HG02852 (cell line): ENCODE data around the gene GALNT18.

ENCODE experiments used
- ATAC-seq: cut with Tn5 transposase; IDR thresholded peaks from one replicate; pipeline ENCODE4 v1.9.1; 2021; ENCODE audit warnings: mild to moderate bottlenecking, moderate library complexity; ENCODE audit not compliant: unreplicated experiment

GALNT18 gene

DNA sequence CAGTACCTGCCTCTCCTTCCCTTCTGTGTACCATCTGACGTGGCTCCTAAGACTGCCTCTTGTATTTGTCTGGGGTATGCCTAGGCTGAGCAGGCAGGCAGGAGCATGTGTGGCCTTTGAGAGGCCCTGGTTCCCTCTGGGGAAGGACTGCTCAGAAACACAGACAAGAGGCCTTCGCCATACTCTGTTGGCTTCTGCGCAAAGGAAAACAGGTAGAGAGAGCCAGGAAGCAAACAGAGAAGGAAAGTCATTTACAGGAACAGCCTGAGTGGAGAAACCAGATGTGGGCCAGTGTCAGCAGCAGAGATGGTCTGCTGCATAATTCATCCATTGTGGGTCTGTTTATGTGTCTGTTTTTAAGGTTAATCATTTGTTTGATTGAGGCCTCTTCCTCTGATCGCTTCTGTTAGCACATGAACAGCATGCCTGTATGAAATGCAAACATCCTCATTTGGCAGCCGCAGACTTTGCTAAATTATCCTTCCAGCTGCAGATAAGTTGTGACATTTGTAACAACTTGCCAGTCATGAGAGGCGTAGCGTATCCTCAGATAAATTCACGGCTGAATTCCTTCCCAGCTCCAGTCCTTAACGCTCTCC is 119.4 kb downstream of the GALNT18 start:
- no peak for ATAC-seq

DNA sequence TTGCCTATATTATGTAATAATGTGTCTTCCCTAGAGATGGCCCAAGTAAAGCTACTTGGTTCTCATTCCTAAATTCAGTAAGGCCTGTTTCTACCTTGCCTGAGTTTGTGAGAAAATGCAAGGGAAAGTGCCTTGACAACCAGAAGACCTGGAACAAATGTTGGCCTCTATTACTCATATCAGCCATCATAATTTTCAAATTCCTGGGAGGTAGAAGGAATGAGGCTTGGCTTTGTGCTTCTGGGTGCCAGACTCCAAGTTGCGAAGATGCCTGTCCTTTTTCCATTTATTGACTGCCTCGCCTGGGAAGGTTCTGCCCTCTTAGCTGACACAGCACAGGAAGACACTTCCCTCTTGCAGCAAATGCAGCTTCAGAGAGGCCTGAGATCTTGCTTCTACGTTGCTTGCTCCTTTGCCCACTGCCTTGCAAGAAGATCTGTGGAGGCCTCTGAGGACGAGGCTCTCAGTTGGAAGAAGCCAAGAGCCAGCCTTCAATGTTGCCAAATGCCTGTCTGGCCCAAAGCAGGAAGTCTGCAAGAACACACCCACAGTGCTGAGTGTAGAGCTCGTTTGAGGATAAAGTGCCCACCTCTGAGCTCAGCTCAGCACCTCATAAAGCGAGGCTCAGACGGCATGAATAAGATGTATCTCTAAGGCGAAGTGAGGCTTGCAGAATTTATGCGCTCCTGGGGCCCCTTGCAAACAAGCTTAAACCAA is 120.1 kb downstream of the GALNT18 start:
- ATAC-seq, result no peak

DNA sequence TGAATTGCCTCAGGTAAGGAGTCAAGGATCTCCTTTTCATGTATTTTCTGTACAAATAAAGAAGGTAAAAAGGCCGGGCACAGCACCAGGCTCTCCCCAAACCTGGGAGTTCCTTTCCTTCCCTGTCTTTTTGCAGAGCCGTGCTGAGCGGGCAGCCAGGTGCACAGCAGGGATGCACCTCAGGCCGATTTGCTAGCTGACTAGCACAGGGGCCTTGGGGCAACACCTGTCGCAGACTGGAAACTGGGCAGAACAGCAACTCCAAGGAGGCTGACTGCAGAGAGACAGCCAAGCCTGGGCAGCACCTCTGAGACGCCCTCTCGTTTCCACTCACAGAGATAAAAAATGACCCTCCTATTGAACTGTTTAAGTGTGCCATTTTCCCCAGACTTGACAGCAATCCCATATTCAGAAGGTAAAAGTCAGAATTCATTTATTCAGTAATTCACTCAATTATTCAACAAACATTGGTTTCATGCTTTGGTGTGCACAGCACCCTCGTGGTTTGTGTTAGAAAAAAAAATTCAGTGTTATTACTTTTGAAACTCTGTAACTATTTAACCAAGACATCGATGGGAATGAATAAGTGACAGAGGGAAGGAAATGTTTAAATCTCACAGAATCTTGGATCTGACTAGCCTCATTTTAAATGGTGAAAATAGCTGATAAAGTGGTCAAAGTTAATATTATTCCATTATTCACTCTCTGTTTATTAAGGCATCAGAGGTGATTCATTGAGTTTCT is 120.9 kb downstream of the GALNT18 start:
- no peak for ATAC-seq

DNA sequence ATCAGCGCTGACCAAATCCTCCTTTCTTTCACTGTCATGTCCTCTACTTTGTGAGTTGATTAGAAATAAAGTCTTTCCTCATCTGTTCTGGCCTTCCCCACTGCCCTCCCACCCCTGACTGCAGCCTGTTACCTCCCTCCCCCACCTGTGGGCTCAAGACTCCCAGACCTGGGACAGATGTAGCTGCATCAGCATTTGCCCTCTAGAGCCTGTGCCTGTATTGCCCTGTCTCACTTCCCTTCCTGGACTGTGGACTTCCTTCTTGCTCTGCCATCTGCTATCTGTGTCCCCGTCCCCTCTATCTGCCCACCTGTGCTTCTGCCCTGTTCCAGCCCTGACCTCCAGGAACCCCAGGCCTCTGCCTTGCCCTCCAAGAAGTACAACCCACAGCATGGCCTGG is 122.5 kb downstream of the GALNT18 start:
- no peak for ATAC-seq

DNA sequence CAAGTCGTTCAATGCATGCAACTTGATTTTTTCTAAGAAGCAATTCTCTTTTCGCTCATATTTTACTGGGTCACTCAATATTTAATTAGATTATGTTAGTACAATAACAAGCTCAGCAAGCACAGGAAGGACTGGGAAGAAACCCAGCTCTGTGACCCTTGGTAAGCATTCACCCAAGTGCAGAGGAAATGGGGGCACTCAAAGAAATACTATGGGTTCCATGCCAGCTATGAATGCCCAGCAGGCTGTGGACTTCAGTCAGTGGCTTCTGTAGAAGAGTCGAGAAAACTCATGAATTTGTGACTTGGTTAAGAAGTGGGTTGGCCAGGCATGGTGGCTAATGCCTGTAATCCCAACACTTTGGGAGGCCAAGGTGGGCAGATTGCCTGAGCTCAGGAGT is 123.6 kb downstream of the GALNT18 start:
- ATAC-seq, result no peak

DNA sequence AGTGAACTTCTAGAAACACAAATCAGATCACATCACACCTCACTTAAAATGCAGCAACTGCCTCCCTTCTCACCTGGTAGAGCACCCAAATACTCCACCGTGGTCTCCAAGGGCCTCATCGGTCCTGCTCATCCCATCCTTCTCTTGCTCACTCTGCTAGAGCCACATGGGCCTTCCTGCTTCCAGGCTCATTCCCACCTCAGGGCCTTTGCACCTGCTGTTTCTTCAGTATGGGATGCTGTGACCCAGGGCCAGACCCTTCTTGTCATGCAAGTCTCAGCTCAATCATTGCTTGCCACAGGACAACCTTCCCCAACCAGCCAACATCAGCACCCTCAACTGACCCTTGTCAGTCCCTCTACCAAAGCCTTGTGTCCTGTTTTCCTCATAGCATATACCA is 124.9 kb downstream of the GALNT18 start:
- ATAC-seq, result no peak

DNA sequence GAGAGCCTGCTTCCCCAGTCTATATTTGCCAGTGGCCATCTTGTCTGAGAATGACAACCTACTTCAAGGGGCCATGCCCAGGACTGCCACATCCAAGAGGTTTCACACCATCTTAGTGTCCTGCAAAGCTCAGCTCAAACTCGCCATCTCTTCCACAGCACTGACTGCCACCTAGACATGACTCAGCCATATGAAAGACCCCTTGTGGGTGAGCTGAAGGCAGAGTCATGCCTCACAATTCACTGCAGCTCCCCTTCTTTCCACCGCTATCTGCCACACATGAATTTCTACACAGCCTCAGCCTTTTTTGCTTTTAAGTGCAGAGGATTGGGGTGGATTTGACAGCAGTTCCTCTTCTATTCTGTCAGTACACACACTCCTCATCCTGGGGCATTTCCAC is 127.5 kb downstream of the GALNT18 start:
- no peak for ATAC-seq

DNA sequence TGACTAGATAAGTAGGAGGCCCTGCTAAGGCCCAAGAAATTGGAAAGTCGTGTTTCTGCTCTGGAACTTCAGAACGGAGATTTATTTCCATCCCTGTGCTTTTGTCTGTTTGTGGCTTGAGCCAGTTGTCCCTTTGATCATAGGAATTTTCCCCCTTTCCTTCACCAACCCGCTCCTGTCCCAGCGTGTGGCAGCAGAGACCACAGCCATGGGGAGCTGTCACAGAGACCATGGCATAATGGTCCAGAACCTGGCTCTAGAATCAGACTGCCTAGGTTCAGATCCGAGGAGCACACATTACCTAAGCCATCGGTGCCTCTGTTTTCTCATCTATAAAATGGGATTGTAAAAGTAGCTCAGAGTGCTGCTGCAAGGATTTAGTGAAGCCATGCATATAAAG is 128.1 kb downstream of the GALNT18 start:
- ATAC-seq, result no peak

DNA sequence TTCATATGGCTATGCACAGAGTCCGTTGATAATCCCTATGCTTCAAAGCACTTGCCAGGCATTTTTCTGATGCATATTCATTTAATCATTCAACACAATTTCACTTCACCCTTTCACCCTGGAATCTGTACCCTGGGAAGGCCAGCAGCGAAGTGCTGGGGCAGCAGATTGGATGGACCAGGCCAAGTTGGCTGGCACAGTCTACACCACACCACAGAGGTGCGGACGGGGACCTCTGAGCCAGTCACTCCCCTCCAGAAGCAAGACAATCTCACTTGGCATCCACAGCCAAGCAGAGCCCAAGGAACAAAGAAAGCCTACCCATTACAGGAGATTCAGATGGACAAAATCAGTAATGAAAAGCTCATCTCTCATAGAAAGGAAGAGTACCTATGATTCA is 130.2 kb downstream of the GALNT18 start:
- no peak for ATAC-seq

DNA sequence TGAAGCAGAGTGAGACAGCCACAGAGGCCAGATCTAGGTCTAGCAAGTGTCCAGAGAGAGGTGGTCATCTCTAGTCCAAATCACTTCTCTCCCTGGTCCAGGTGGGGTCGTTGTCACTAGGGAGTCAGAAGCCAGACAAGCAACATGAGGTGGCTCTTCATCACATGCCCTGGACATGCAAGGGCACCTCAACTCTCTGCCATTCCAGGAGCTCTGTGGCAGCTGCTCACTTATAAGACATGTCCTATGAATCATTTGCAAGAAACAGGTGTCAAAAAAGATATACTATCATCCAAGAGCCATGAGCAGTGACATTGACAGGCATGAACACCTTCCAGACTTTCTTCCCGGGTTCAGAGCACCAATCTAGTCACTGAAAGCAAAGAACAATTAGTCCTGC is 130.8 kb downstream of the GALNT18 start:
- ATAC-seq, result no peak

DNA sequence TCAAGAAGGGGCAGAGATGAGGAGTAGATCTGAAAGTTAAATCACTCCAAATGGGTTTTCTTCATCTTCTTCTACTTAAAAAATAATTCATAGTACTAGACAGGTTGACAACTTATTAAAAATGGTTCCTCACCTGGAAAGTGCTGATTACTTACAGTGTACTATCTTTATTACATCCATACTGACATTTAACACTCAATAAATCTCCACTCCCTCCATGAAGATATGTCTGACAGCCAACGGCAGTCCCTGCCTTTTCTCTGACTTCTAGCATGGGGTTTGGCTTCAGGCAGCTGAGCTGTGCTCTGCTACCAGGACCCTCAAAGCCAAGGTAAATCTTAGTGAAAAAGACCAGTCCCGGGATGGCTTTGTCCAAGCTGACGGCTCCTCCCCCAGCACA is 135.4 kb downstream of the GALNT18 start:
- no peak for ATAC-seq

DNA sequence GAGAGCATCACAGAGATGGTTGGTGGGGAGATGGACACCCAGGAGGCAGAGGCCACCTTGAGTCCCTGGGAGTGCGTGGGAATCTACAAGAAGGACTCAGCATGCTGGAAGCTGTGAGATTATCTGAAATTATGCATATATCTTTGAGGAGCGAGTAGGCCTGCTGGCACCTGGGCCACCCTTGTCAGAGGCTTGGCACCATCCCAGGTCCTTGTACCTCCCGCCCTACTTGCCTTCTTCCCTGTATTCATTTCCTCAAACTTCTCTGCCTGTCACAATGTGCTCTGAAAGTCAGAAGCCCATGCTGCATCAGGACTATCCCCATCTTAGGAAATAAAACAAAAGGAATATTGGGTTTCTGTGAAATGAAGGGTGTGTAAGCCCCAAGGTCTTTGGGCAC is 135.8 kb downstream of the GALNT18 start:
- no peak for ATAC-seq

DNA sequence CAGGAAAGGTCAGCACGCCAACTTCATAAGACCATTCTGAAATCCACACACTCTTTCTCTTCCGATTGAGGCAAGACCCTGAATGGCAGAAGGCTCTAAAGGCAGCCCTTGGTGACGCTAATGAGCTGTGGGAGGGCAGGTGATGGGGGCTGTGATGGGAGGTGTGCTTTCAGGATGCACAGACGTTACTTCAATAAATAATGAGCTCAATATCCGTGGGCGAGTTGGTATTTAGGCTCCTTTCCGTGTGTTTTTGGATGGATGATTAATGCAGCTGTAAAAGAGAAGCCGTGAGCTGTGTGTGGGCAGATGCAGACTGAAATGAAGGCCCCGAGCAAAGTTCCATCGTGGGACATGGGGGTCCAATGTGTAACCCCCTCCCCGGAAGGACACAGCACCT is 138.2 kb downstream of the GALNT18 start:
- no peak for ATAC-seq

DNA sequence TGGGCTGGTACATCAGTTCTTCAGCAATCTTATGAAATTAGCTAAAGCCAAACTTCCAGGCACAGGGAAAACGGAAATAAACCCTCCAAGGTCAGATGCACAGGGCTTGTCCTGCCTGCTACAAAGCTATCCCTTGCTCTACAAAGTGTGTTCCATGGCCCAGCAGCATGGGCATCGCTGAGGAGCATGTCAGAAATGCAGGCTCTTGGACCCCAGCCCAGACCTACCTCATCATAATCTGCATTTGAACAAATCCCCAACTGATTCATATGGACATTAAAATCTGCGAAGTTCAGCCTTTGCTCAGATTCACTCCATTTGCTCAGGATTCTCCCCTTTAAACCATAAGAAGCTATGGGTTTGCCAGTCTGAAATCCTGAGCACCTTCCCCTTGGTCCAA is 139.1 kb downstream of the GALNT18 start:
- no peak for ATAC-seq

DNA sequence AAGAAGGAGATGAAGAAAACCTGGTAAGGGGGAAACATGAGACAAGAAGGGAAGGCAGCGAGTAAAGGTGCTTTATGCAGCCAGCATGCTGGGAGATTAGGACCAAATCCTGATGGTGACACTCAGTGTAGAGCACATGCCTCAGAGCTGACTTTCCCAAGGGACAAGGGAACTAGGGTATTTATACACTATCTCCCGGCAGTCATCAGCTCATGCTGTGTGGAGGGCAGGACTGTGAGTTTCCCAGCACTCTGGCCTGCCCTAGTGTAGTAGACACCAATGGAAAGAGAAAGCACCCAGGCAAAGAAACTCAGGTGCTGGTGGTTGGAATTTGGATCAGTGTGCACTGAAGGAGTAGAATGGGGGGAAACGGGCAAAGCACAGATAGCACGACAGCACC is 140.4 kb downstream of the GALNT18 start:
- no peak for ATAC-seq

DNA sequence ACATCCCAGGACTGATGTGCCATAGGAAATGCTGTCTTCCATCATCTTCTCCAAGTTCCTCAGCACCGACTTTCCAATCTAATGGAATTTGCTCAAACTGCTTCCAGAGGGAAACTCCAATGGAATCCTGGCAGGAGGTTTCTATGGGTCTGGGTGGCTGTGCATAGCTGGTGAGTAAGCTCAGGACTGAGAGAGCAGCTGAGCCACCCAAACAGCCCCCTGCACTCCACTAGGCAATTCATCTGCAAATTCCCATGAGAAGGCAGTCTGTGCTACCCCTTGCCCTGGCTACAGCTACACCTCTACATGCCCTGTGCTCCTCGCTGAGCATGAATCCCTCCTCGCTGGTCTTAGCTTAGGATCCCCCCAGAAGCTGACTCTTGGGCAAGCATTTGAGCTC is 140.8 kb downstream of the GALNT18 start:
- no peak for ATAC-seq

DNA sequence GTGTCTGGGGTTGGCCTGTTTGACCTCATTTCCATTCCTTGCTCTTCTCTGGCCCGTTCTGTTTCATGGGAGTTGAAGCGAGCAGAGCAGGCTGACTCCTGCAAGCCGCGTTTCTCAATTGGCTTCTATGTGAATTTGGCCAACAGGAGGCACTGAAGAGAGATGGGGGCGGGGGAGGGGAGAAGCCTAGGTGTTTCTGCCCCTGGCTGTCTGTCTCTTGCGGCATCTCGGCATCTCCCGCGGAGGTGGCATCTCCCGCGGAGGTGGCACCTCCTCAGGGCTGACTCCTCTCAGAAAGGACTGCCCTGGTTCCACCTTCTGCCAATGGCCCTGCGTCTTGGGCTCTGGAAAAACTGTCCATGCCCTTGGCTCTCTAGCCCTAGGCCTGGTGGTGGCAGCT is 143.1 kb downstream of the GALNT18 start:
- ATAC-seq, result no peak

DNA sequence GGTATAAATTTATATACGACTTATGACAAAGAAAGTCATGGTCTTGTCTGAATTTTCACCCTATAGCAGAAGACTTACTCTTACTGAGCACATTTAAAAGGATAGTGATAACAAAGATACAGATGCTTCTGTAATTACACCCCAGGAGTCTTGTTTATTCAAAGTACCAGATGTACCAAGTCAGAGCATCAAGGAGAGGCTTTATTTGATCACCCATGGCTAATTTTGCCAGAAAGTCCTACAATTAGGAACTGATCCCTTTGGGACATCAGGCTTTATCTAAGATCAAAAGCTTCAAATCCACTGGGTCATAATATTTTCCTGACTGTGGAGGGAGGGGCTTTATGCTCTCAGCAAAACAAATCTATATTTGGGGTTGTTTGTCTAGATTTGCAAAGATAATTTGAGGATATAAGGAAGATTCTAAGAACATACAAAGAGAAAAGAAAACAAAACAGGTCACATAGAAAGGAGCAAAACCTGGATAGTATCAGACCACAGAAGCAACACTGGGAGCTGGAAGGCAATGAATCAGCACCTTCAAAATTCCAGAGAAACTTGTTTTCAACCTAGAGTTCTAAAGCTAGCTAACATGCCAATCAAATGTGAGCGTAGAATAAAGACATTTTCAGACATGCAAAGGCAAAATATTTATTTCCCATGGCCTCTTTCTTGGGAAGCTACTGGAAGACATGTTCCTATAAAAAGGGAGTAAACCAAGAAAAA is 143.9 kb downstream of the GALNT18 start:
- no peak for ATAC-seq

DNA sequence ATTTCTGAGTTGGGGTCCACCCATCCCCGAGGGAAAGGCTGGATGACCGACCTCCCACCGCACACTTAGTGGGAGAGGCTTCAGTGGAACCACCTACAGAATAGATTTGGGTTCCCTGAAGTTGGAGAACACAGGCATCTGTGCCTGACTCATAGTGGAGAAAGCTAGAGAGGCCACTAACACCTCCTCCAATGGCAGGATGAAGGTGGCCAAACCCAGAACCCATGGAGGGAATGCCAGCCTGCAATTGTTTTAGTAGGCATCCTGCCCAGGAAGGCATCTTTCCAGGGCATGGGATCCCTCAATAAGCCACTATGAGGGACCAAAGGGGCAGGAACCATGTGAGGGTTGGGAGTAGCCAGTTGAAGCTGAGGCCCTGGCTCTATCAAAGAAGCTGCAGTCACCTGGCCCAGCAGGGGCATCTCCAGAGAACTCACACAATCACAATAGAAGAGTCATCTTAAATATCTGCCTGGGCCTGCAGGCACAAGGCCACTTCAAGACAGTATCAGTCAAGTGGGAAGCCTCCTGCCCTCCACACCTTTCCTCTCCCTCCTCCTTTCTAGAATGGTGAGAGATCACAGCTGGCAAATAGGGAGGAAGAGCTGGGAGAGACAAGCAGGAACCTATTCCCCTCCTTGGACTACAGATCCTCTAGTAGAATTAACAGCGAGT is 144.7 kb downstream of the GALNT18 start:
- no peak for ATAC-seq

DNA sequence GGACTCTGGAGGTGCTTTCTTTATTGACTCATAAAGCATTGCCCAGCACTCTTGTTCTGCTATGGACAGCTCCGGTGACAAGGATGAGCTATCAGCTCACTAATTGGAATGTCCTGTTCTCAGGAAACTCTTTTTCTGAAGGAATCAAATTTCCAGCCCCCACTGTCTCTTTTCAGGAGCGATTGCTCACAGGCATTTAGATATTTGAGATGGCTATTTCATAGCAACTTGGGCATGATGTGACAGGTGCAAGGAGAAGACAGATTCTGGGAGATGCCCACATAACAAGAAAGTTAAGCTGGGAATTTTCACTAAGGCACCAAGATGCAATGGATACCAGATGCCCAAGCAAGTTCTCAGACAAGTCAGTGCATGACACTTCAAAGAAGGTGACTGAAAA is 145.3 kb downstream of the GALNT18 start:
- ATAC-seq, result no peak

DNA sequence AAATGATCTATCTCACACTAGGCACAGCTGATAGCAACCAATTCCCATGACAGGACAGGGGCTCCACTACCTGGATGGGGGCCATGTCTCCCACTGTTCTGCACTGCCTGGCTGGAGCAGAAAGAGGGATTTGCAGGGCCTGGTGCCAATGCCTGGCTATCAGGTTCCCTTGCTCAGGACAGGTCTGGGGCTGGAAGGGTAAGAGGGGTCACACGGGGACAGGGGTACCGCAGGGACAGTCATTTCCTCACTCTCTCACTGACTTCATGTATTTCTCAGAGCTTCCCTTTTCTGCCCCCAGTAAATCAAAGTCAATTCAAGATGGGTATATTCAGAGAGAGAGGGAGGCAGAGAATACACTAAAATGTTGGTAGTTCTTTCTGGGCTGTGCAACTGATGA is 149.7 kb downstream of the GALNT18 start:
- no peak for ATAC-seq
